Measurements from ENCODE around the gene SLC2A5.

DNA sequence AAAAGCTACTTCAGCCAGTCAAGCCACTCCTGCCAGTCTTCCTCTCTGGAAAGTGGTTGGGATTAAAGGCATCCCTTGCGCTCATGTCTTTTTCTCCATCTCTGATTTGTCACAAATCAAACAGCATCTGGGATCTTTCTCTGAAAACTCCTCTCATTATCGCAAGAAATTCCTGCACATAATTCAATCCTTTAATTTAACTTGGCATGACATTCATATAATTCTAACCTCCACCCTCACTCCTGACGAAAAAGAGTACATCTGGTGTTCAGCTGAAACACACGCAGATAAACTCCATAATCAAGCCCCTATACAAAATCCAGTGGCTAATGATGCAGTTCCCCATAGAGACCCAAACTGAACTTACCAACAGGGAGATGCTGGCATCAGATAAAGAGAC lies 19.4 kb upstream of the SLC2A5 start:
- TF ChIP-seq, protein P1, sequence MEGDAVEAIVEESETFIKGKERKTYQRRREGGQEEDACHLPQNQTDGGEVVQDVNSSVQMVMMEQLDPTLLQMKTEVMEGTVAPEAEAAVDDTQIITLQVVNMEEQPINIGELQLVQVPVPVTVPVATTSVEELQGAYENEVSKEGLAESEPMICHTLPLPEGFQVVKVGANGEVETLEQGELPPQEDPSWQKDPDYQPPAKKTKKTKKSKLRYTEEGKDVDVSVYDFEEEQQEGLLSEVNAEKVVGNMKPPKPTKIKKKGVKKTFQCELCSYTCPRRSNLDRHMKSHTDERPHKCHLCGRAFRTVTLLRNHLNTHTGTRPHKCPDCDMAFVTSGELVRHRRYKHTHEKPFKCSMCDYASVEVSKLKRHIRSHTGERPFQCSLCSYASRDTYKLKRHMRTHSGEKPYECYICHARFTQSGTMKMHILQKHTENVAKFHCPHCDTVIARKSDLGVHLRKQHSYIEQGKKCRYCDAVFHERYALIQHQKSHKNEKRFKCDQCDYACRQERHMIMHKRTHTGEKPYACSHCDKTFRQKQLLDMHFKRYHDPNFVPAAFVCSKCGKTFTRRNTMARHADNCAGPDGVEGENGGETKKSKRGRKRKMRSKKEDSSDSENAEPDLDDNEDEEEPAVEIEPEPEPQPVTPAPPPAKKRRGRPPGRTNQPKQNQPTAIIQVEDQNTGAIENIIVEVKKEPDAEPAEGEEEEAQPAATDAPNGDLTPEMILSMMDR (conservative IDR thresholded peaks at IDR 0.05; ENCODE audit: low read depth, low read length) = no peak
- TF ChIP-seq MAZ (IDR thresholded peaks at IDR 0.05; ENCODE audit: borderline replicate concordance, low read depth, low read length) = no peak
- no peak for TF ChIP-seq POLR2A (IDR thresholded peaks at IDR 0.05; ENCODE audit: low read depth, low read length)
- TF ChIP-seq CHD1 (IDR thresholded peaks at IDR 0.05; ENCODE audit: low read depth, low read length) = no peak
- no peak for TF ChIP-seq CEBPB (IDR thresholded peaks at IDR 0.05; ENCODE audit: low read depth, low read length)
- no peak for TF ChIP-seq FOS (IDR thresholded peaks at IDR 0.05; ENCODE audit: low read depth, low read length)
- no peak for TF ChIP-seq MAFK (IDR thresholded peaks at IDR 0.05; ENCODE audit: low read depth, low read length)
